ENCODE data around the gene LETMD1.

Gene LETMD1

DNA sequence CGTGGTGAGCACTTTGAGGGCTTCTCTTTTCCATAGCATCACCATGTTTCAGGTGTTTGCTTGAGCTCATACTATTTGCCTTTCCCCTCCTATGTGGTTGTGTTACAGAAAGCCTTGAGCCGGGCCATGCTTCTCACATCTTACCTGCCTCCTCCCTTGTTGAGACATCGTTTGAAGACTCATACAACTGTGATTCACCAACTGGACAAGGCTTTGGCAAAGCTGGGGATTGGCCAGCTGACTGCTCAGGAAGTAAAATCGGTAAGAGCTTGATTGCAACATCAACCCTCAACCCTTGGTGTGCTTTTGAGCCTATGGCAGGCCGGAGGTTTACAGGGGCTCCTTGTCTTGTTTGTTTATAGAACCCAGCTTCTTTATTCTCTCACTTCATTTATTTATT lies 8.1 kb downstream of the LETMD1 start:
- H3K4me3 ChIP-seq (ENCODE audit: insufficient read depth, low read length, poor library complexity, severe bottlenecking) = no peak overlapping the region
- no peak overlapping the region for H3K4me2 ChIP-seq (ENCODE audit: low read depth, low read length, poor library complexity, severe bottlenecking)
- no peak overlapping the region for H3K27ac ChIP-seq (ENCODE audit: low read depth, low read length)
- H3K9me3 ChIP-seq (ENCODE audit: insufficient read depth, low read length) = no peaks in the 10 kb centered on the region
- no peaks in the 10 kb centered on the region for H3K27me3 ChIP-seq (ENCODE audit: low read length)
- no peaks in the 10 kb centered on the region for H4K20me1 ChIP-seq (ENCODE audit: low read depth, low read length)
- H2AFZ ChIP-seq (ENCODE audit: low read depth, low read length, severe bottlenecking) = no peak overlapping the region
- H3K36me3 ChIP-seq (ENCODE audit: low read length) = peaks cover 7% of the 10 kb centered on the region; the same call in 1 of the 2 replicates
- no peaks in the 10 kb centered on the region for H3F3A ChIP-seq (ENCODE audit: insufficient read depth)
- no peaks in the 10 kb centered on the region for H3K79me2 ChIP-seq (ENCODE audit: insufficient read depth, low read length)
- no peaks in the 10 kb centered on the region for H3K9me2 ChIP-seq (replicated peaks; ENCODE audit: insufficient read depth, low read length)
- no peak overlapping the region for H3K9ac ChIP-seq (ENCODE audit: low read length)
- no peak for TF ChIP-seq EZH2phosphoT487 (conservative IDR thresholded peaks at IDR 0.05; ENCODE audit: low read length)
- TF ChIP-seq, protein P1, sequence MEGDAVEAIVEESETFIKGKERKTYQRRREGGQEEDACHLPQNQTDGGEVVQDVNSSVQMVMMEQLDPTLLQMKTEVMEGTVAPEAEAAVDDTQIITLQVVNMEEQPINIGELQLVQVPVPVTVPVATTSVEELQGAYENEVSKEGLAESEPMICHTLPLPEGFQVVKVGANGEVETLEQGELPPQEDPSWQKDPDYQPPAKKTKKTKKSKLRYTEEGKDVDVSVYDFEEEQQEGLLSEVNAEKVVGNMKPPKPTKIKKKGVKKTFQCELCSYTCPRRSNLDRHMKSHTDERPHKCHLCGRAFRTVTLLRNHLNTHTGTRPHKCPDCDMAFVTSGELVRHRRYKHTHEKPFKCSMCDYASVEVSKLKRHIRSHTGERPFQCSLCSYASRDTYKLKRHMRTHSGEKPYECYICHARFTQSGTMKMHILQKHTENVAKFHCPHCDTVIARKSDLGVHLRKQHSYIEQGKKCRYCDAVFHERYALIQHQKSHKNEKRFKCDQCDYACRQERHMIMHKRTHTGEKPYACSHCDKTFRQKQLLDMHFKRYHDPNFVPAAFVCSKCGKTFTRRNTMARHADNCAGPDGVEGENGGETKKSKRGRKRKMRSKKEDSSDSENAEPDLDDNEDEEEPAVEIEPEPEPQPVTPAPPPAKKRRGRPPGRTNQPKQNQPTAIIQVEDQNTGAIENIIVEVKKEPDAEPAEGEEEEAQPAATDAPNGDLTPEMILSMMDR (IDR thresholded peaks at IDR 0.05; ENCODE audit: insufficient read depth, low read length, poor library complexity, severe bottlenecking) = no peak

DNA sequence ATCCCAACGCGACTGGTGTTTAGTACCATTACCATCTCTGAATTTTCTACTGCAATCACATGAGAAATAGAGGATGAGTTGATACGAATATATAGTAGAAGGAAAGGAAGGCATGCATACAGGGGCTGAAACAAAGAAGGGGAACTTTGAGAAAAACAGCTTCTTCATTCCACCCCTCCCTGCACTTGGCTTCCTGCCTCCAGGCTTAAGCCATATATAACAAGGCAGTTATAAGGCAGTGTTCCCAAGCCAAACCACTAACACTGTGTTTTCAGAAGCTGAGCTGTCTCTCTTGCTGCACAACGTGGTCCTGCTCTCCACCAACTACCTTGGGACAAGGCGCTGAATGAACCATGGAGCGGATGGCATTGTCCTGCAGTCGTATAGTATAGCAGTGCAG lies 11.0 kb downstream of the LETMD1 start:
- Histone ChIP-seq H3F3A (ENCODE audit: insufficient read depth) (0 out of 2 replicates have a peak, but pooled peaks cover 5% of the 10 kb centered on the region), H3K27ac (ENCODE audit: low read depth, low read length) (no peak overlapping the region), H3K36me3 (ENCODE audit: low read length) (peaks cover 4% of the 10 kb centered on the region; the same call in 1 of the 2 replicates), H3K4me2 (ENCODE audit: low read depth, low read length, poor library complexity, severe bottlenecking) (no peak overlapping the region), H3K4me3 (ENCODE audit: insufficient read depth, low read length, poor library complexity, severe bottlenecking) (no peak overlapping the region), H3K9ac (ENCODE audit: low read length) (no peak overlapping the region), H3K27me3 (ENCODE audit: low read length) (no peaks in the 10 kb centered on the region), H3K9me2 (replicated peaks; ENCODE audit: insufficient read depth, low read length) (no peaks in the 10 kb centered on the region), H2AFZ (ENCODE audit: low read depth, low read length, severe bottlenecking) (no peak overlapping the region), H3K9me3 (ENCODE audit: insufficient read depth, low read length) (no peaks in the 10 kb centered on the region), H4K20me1 (ENCODE audit: low read depth, low read length) (no peaks in the 10 kb centered on the region), H3K79me2 (ENCODE audit: insufficient read depth, low read length) (no peaks in the 10 kb centered on the region)
- TF ChIP-seq, protein P1 (IDR thresholded peaks at IDR 0.05; ENCODE audit: insufficient read depth, low read length, poor library complexity, severe bottlenecking) = no peak
- no peak for TF ChIP-seq EZH2phosphoT487 (conservative IDR thresholded peaks at IDR 0.05; ENCODE audit: low read length)

DNA sequence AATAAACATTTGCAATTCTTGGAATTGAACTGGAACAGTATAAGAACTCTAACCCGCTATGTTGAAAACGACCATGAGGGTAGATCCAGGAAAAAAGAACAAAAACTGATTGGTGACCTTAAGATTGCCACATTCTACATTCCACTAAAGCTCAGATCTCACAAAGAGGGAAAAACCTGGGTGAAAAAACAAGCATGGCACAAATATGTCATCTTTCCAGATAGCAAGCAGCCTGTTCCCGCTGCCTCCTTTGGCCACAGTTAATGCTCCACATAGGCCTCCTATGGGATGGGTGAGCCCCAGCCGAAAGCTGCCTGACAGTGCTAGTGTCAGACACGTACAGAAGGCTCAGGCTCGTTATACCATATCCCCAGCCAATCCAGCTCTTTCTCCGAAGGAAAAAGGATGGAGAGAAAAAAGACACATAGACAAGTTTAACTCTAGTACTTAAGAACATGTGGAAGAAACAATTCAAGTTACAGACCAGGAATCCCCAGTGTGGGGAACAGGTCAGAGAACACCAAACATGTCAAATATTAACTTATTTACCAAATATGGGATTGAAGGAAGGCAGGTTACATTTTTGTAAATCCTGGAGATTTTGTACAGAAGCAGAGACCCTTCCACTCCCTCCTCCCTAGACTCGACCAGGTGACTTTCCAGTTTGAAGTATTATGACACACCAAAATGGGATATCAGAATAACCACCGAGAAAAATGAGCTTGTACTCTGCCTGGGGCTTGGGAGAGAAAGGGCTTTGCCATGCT lies 14.7 kb downstream of the LETMD1 start:
- peaks cover 4% of the 10 kb centered on the region; the same call in 1 of the 2 replicates for H3K36me3 ChIP-seq (ENCODE audit: low read length)
- no peak for TF ChIP-seq EZH2phosphoT487 (conservative IDR thresholded peaks at IDR 0.05; ENCODE audit: low read length)
- TF ChIP-seq, protein P1 (IDR thresholded peaks at IDR 0.05; ENCODE audit: insufficient read depth, low read length, poor library complexity, severe bottlenecking) = no peak

More for the DNA sequence above, 14.7 kb downstream of the LETMD1 start:
- H3K79me2 ChIP-seq (ENCODE audit: insufficient read depth, low read length) = no peaks in the 10 kb centered on the region
- no peaks in the 10 kb centered on the region for H4K20me1 ChIP-seq (ENCODE audit: low read depth, low read length)
- no peaks in the 10 kb centered on the region for H3K9me3 ChIP-seq (ENCODE audit: insufficient read depth, low read length)
- H3K9ac ChIP-seq (ENCODE audit: low read length) = no peak overlapping the region
- no peak overlapping the region for H3K4me3 ChIP-seq (ENCODE audit: insufficient read depth, low read length, poor library complexity, severe bottlenecking)
- no peak overlapping the region for H3K4me2 ChIP-seq (ENCODE audit: low read depth, low read length, poor library complexity, severe bottlenecking)
- no peak overlapping the region for H3K27ac ChIP-seq (ENCODE audit: low read depth, low read length)
- no peaks in the 10 kb centered on the region for H3K27me3 ChIP-seq (ENCODE audit: low read length)
- no peak overlapping the region for H2AFZ ChIP-seq (ENCODE audit: low read depth, low read length, severe bottlenecking)
- 0 out of 2 replicates have a peak, but pooled peaks cover 5% of the 10 kb centered on the region for H3F3A ChIP-seq (ENCODE audit: insufficient read depth)
- no peaks in the 10 kb centered on the region for H3K9me2 ChIP-seq (replicated peaks; ENCODE audit: insufficient read depth, low read length)
